Keratinocyte (primary cell): ENCODE data around the gene GALR1. TPM values are rescaled to one million over a fixed set of nuclear protein-coding genes. Genes with fewer than 3 reads are reported as not detected.
"Not testable (repeated sequence)": the region's sequence is repeated elsewhere in the genome, so short reads cannot be mapped to it uniquely, and the experiment has no call there.

Experiments
- DNase-seq: peaks from one replicate; pipeline ENCODE4 v3.0.0-alpha.2; 2011; ENCODE audit warnings: low read depth, missing footprints, low spot score
- FAIRE-seq: peaks from 2 replicates; lab custom pipeline; 2011; peaks lifted over from hg19 to GRCh38; lab: Jason Lieb, UNC
- H2AFZ ChIP-seq: 2 replicates; pipeline ENCODE4 v1.6.0; 2012; ENCODE audit warnings: low read length, control low read depth, inconsistent platforms; ENCODE audit not compliant: control insufficient read depth
- H3K27ac ChIP-seq: 2 replicates; pipeline ENCODE4 v1.5.1; 2011; ENCODE audit warnings: low read length; ENCODE audit not compliant: control insufficient read depth, insufficient read depth
- H3K27me3 ChIP-seq: 3 replicates; pipeline ENCODE4 v1.6.0; 2011; ENCODE audit warnings: low read length; ENCODE audit not compliant: control insufficient read depth, insufficient read depth; ENCODE audit errors: extremely low read depth
- H3K36me3 ChIP-seq, 2 experiments: 2 replicates in 1 of 2; 3 replicates in 1 of 2; pipeline ENCODE4 v1.5.1; 2011; ENCODE audit warnings: low read length in 2 of 2, mild to moderate bottlenecking in 1 of 2; ENCODE audit not compliant: control insufficient read depth in 2 of 2, insufficient read depth in 2 of 2; ENCODE audit errors: extremely low read depth in 1 of 2
- H3K4me1 ChIP-seq: 3 replicates; pipeline ENCODE4 v1.5.1; 2011; ENCODE audit warnings: low read length; ENCODE audit not compliant: control insufficient read depth, insufficient read depth; ENCODE audit errors: extremely low read depth
- H3K4me2 ChIP-seq: 3 replicates; pipeline ENCODE4 v1.6.0; 2011; ENCODE audit warnings: low read depth, low read length; ENCODE audit not compliant: control insufficient read depth, insufficient read depth; ENCODE audit errors: extremely low read depth
- H3K4me3 ChIP-seq, 3 experiments: fragments of 200-600 bp in 1 of 3; sonication (generic) in 1 of 3; 2 replicates in 2 of 3; 3 replicates in 1 of 3; pipeline ENCODE4 v1.5.1; 2011 to 2016; ENCODE audit warnings: low read length in 3 of 3, mild to moderate bottlenecking in 3 of 3, control low read depth in 2 of 3, inconsistent platforms in 1 of 3, low read depth in 1 of 3, mixed read lengths in 1 of 3, mixed run types in 1 of 3, moderate library complexity in 1 of 3; ENCODE audit not compliant: control insufficient read depth in 2 of 3, insufficient read depth in 2 of 3; ENCODE audit errors: extremely low read depth in 1 of 3
- H3K79me2 ChIP-seq: 2 replicates; pipeline ENCODE4 v1.6.0; 2012; ENCODE audit warnings: low read length; ENCODE audit not compliant: control insufficient read depth, insufficient read depth
- H3K9ac ChIP-seq: 3 replicates; pipeline ENCODE4 v1.6.0; 2011; ENCODE audit warnings: low read length; ENCODE audit not compliant: control insufficient read depth, insufficient read depth; ENCODE audit errors: extremely low read depth
- H3K9me1 ChIP-seq: 3 replicates; pipeline ENCODE4 v1.6.0; 2011; ENCODE audit warnings: low read length; ENCODE audit not compliant: control insufficient read depth, insufficient read depth; ENCODE audit errors: extremely low read depth
- H3K9me3 ChIP-seq: 2 replicates; pipeline ENCODE4 v1.5.1; 2012; ENCODE audit warnings: low read depth, low read length; ENCODE audit not compliant: control insufficient read depth
- H4K20me1 ChIP-seq: 3 replicates; pipeline ENCODE4 v1.6.0; 2011; ENCODE audit warnings: low read length; ENCODE audit not compliant: control insufficient read depth, insufficient read depth; ENCODE audit errors: extremely low read depth
- CTCF ChIP-seq, 3 experiments: IDR thresholded peaks in 1 of 3; conservative IDR thresholded peaks in 1 of 3; optimal IDR thresholded peaks in 1 of 3; 2 replicates in 2 of 3; 3 replicates in 1 of 3; pipeline versions ENCODE3 to v1.5.1; 2011; ENCODE audit warnings: low read length in 3 of 3, mild to moderate bottlenecking in 3 of 3, moderate library complexity in 2 of 3, control low read depth in 1 of 3, inconsistent platforms in 1 of 3; ENCODE audit not compliant: insufficient read depth in 2 of 3; ENCODE audit errors: extremely low read depth in 1 of 3
- EZH2 ChIP-seq: IDR thresholded peaks from one replicate; pipeline ENCODE4 v1.6.1; 2012; ENCODE audit warnings: inconsistent platforms, mild to moderate bottlenecking, low read length, moderate library complexity
- dilution Hi-C: fragments of 300-500 bp; cut with MboI; formaldehyde crosslinking; loops from one replicate; pipeline ENCODE4 v1.7.0; 2020; ENCODE audit warnings: low sequenced_read_pairs; ENCODE audit not compliant: extremely low pct_ligation_motif_present
- polyA plus RNA-seq, 5 experiments: library from polyadenylated mRNA; depleted of rRNA in 3 of 5; stranded (reverse) in 3 of 5; stranded (forward) in 1 of 5; unstranded in 1 of 5; fragments of >200 nt; gene quantifications; 1 replicate in 1 of 5; 2 replicates in 3 of 5; 3 replicates in 1 of 5; pipeline versions ENCODE4 v1.2.1 to v1.2.3, GENCODE V29; 2011 to 2012; ENCODE audit warnings: missing spikeins in 2 of 5, low read depth in 1 of 5, low replicate concordance in 1 of 5

Gene GALR1
- polyA plus RNA-seq, 1 donor (not counting 4 experiments of a cell fraction or from before 2014, with no cell fraction given) = not detected

DNA sequence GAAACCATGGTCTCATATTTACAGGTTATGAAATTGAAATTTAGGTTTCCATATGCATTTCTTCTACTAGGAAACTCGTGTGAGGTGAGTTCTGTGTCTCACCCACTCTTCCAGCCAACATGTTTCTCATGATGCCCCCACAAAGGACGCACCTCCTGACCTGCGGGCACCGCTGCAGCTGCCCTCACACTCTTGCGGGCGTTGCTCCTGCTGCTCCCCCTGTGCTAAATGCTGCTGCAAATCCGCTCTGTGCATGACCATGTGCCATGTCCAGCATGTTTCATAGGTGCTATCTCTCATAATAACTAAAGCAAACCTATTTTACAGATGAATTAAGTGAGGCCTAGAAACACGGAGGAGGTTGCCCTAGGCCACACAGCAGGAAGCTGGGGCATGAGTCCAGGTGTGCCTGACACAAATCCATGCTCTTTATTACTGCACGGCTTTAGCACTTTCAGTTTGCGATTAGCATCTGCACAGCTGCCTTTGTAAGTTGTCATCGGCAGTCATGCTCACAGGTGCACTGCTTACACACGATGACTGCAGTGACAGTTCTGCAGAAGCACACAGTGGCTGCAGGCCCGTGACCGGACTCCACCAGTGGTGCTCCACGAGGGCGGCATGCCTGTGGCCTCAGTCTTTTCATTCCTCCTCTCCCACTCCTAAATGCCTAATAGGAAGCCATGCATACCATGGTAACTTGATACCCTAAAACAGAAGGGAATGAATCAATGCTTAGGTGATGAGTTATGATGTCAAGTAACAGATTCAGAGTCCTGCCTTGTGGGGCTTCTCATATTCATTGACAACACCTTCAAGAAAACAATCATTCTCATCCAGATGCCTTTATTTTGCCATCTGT, 14.9 kb upstream of the GALR1 start:
- H3K27ac ChIP-seq = no peak overlapping the region
- no peak overlapping the region for H3K4me3 ChIP-seq
- DNase-seq = no peak
- no peaks in the 10 kb centered on the region for H3K79me2 ChIP-seq
- no peaks in the 10 kb centered on the region for H3K4me1 ChIP-seq
- H4K20me1 ChIP-seq = no peaks in the 10 kb centered on the region
- no peaks in the 10 kb centered on the region for H3K36me3 ChIP-seq
- no peak for FAIRE-seq
- TF ChIP-seq CTCF (optimal IDR thresholded peaks at IDR 0.05 in 1 of 3, IDR thresholded peaks at IDR 0.05 in 1 of 3, conservative IDR thresholded peaks at IDR 0.05 in 1 of 3; ENCODE audit: extremely low read depth in 1 of 3, insufficient read depth in 2 of 3, low read length in 3 of 3) (no peak), EZH2 (no peak)
- H3K27me3 ChIP-seq = no peaks in the 10 kb centered on the region
- no peak overlapping the region for H2AFZ ChIP-seq
- peaks cover 6% of the 10 kb centered on the region for H3K9me3 ChIP-seq
- no peaks in the 10 kb centered on the region for H3K9me1 ChIP-seq
- dilution Hi-C loops = no loop called here
- H3K4me2 ChIP-seq = no peak overlapping the region
- H3K9ac ChIP-seq = no peak overlapping the region

GRCh38 chr18:77239285-77239684, 10.4 kb upstream of the GALR1 start:
- H3K9me1 ChIP-seq, DNase-seq, FAIRE-seq, H3K79me2 ChIP-seq, H3K4me3 ChIP-seq, H3K27ac ChIP-seq, H3K4me1 ChIP-seq, H3K9me3 ChIP-seq, H2AFZ ChIP-seq, H4K20me1 ChIP-seq, H3K4me2 ChIP-seq, dilution Hi-C loops, H3K27me3 ChIP-seq, H3K9ac ChIP-seq, H3K36me3 ChIP-seq: not testable (repeated sequence)
